Glomerular endothelial cell (primary cell): Measurements from ENCODE around the gene PRKG1. TPM values are rescaled to one million over a fixed set of nuclear protein-coding genes. Genes with fewer than 3 reads are reported as not detected.

Source experiments
- total RNA-seq: library from RNA; depleted of rRNA; stranded (reverse); fragments of >200 nt; gene quantifications from 2 replicates; pipeline ENCODE4 v1.2.3, GENCODE V29; 2015

PRKG1 gene
- total RNA-seq, 1 donor from 2014 or later: 4.9 TPM

Other genes starting within 250 kb of the PRKG1 start
- gene A1CF, start 188.9 kb upstream of the PRKG1 start, total RNA-seq: not detected in 2 replicates